G401 (cell line): ENCODE data around the gene MYO1D. TPM values are rescaled to one million over a fixed set of nuclear protein-coding genes. Genes with fewer than 3 reads are reported as not detected.

Experiments
- DNase-seq: peaks from one replicate; pipeline ENCODE4 v3.0.0-alpha.2; 2015; ENCODE audit warnings: low spot score
- in situ Hi-C: cut with HindIII; loops from 2 replicates; pipeline ENCODE4 v1.10.0; 2016; ENCODE audit warnings: low sequenced_read_pairs, mixed read lengths
- total RNA-seq: library from RNA; depleted of rRNA; stranded (reverse); fragments of >200 nt; shearing (Covaris generic); gene quantifications from 2 replicates; pipeline ENCODE4 v1.2.3, GENCODE V29; 2014

The MYO1D gene
- total RNA-seq, 1 experiment from 2014 or later: 3.7 TPM

DNA sequence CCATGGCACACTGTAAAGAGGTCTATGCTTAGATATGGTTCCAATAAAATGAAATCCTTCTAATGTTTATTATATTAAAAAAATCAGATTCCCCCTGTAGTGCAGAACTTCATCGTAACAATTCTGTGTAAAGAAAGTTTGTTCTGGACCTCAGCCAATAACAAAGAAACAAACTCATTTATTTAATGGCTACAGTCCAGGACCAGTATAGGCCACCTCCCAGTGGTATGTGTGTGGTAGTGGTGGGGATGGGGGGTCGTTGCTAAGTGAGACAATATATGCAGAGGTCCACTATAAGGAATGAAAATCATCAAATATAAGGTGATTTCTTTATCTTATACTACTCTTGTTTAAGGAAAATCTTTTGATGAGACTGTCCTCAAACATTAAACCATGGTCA lies 253.7 kb downstream of the MYO1D start:
- in situ Hi-C loops: no loop called here

GRCh38 chr17:32622540-32622939 lies 254.4 kb downstream of the MYO1D start:
- DNase-seq: no peak
- in situ Hi-C loops: no loop called here

More for the DNA sequence above, 253.7 kb downstream of the MYO1D start:
- no peak for DNase-seq

DNA sequence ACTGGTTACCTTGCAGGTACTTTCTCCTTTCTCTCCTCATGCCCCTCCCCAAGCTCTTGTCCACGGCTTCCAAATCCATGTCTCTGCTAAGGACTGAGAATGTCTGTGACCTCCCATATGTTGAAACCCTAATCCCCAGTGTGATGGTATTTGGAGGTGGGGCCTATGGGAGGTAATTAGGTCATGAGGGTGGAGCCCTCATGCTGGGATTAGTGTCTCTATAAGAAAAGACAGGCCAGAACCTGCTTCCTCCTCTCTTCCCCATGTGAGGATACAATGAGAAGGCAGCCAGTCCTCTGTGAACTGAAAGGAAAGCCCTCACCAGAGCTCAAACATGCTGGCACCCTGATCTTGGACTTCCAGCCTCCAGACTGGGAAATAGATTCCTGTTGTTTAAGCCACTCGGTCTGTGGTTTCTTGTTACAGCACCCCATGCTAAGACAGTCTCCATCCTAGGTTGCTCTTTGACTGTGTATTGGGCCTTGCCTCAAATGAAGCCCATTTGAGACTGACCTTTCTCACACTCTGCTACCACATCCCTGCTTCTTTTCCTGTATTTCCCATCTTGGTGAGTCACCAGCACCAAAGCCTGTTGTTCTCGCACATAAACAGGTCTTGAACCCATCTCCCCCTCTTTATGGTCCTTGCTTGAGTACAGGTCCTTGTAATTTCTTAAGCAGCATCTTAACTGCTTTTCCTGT lies 255.2 kb downstream of the MYO1D start:
- in situ Hi-C loops: no loop called here
- DNase-seq: no peak

DNA sequence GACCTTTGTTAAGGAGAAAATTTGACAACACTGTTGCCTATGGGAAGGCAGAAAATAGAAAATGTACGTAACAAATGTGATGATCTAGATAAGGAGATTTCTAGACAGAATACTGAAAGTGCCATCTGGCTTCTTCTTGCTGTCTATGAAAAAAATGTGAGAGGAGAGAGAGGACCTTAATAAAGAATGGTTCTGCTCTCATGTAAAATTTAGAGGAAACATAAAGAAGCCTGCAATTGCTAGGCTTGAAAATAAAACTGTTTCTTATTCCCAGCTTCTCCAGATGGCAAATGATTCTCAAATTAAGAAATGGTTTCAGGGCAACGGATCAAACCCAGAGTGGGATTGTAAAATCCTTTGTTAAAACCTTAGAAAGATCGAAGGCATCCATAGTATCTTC lies 261.6 kb downstream of the MYO1D start:
- no peak for DNase-seq

GRCh38 chr17:32610943-32611342 lies 266.0 kb downstream of the MYO1D start:
- peak; percentile 64 for DNase-seq
- in situ Hi-C loops: no loop called here

More for the DNA sequence above, 261.6 kb downstream of the MYO1D start:
- in situ Hi-C loops: no loop called here

DNA sequence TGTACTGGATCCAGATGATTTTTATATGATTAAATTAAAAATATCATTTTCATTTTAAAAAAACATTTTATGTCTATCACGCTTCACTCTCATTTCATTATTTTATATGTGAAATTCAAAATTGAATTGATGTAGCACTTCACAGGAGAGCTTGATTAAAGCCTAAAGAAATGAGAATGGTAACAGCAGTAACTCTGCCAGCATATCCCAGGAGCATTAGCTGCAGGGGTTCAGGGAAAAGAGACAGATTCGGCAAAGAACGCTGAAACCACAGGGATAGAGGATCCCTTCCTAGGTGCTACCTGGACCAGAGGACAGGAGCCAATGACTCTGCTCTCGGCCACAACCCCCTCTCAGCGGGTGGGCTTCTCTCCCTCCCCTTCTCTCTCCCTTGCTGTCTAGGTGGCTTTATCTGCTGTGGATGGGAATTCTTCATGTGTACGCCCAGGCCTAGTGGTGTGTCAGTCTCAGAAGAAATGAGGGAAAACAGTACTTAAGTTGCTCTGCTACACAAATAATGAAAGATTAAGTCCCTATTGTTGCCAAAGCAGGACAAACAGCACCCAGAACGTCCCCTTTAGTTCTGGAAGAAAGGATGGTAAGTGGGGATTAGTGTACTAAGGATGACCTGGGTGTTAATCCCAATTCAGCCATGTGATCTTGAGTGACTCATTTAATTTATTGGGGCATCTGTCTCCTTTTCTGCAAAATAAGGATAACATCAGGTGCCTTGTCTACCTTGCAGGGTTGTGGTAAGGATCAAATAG lies 266.9 kb downstream of the MYO1D start:
- DNase-seq: peak; percentile 38
- in situ Hi-C loops: no loop called here

GRCh38 chr17:32609085-32609484 lies 267.8 kb downstream of the MYO1D start:
- peak; percentile 93 for DNase-seq
- in situ Hi-C loops: no loop called here

DNA sequence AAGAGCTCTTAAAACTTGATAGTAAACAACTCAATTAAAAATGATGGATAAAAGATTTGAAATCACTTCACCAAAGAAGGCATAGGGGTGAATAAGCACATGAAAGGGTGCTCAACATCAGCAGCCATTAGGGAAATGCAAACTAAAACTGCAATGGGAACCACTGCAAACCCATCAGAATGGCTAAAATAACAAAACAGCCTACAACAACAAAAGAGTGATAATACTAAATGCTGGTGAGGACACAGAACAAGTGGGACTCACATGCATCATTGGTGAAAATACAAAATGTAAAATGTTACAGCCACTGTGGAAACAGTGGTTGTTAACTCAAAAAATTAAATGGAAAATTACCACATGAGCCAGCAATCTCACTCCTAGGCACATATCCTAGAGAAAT lies 268.7 kb downstream of the MYO1D start:
- DNase-seq: no peak
- in situ Hi-C loops: no loop called here

DNA sequence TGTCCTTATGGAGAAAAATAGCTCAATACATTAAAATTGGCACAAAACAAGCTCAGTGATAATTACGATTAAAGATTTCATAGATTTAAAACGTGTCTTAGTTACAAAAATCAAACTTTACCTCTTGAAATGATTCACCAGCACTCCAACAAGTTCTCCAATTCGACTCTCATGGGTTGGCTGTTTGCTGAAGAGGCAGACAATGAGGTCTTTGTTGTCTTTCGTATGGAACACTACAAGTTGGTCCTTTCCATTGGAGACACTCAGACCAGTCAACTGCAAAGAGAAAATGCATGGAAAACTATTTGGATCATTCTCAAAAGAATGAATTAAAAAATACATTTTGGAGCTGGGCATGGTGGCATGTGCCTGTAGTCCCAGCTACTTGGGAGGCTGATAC lies 272.0 kb downstream of the MYO1D start:
- in situ Hi-C loops: no loop called here
- DNase-seq: no peak

- in situ Hi-C loops: no loop called here
- DNase-seq: no peak
Measured at GRCh38 chr17:32602396-32602795, 274.5 kb downstream of the MYO1D start.

GRCh38 chr17:32601866-32602265 lies 275.1 kb downstream of the MYO1D start:
- in situ Hi-C loops: no loop called here
- no peak for DNase-seq

GRCh38 chr17:32596628-32597027 lies 280.3 kb downstream of the MYO1D start:
- peak; percentile 94 for DNase-seq
- in situ Hi-C loops: no loop called here

GRCh38 chr17:32596206-32596605 lies 280.7 kb downstream of the MYO1D start:
- in situ Hi-C loops: no loop called here
- DNase-seq: no peak

DNA sequence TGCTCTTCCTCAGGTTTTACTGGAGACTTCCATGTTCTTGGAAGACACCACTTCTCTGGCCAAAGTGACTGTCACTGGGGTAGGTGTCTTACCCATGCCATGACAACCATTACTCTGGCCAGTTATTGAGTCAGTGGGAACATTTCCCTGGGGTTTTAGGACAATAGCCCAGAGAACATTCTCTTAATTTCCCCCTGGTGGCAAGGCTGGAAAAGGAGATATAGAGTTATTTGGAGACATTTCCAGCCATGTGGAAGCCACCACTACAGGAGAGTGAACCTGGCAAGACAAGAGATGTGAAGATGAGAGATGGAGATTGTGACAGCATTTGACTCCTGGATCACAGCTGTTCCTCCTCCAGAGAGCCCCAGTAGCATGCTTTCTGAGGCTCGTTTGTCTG lies 283.9 kb downstream of the MYO1D start:
- no peak for DNase-seq

DNA sequence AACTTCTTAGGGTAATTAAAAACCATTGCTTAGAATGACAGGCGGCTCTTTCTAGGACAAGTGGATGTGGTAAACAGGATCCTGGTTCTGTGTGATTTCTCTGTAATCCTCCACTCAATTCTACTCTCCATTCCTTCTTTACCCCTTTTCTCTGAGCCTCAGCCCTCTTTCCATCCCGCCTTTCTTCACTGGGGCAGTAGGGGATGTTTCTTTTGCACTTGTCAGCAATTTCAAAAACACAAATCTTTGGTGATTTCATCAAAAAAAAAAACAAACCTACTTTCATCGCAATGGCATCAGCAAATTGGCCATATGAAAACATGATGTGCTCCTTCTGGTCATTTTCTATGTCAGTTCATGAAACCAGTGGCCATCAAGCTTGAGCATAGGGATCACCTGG lies 285.5 kb downstream of the MYO1D start:
- in situ Hi-C loops: loop anchor here (5.0 kb wide), 1 partner anchor 39 kb away; no protein-coding TSS in a partner anchor

More for the DNA sequence above, 283.9 kb downstream of the MYO1D start:
- in situ Hi-C loops: loop anchor here (5.0 kb wide), 1 partner anchor 41 kb away; no protein-coding TSS in a partner anchor

DNA sequence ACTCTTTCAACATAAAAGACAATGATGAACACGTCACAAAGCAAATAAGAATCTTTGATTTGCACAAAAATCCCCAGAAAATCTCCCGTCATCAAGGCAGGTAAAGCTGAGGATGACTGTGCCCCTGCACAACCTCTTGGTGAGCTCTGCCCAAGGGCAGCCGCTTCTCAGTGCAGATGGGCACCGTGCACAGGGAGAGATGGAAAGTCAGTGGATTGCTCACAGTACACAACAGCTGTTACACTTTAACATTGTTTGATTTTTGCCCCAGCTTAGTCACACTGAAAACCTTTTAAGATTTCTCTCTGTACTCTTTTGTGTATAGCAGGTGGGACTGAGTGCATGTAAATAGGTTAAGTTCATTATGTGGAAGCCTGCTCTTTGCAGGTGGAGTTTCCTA lies 285.9 kb downstream of the MYO1D start:
- in situ Hi-C loops: loop anchor here (5.0 kb wide), 1 partner anchor 39 kb away; no protein-coding TSS in a partner anchor
- DNase-seq: no peak

More for the DNA sequence above, 285.5 kb downstream of the MYO1D start:
- DNase-seq: no peak

DNA sequence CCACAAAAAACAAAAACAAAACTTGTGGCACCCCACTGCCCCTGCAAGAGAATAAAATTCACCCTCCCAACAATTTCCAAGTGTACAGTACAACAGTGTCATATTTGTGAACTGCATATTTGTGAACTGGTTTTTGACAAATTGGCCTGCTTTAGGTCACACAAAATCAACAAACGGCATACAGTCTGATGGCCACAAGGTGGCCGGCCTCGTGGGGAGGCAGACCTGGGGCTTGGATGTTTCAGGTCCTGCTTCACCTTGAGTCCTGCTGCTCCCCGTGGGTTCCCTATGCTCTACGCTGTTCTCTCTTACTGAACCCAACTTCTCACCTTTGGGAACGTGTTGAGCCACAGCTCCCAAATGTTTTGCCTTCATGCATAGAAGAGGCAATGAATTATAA lies 287.9 kb downstream of the MYO1D start:
- in situ Hi-C loops: no loop called here
- no peak for DNase-seq

GRCh38 chr17:32588135-32588534 lies 288.8 kb downstream of the MYO1D start:
- in situ Hi-C loops: no loop called here
- DNase-seq: peak; percentile 58

- DNase-seq: no peak
- in situ Hi-C loops: no loop called here
Measured at GRCh38 chr17:32586666-32587065, 290.3 kb downstream of the MYO1D start.

- in situ Hi-C loops: no loop called here
- DNase-seq: no peak
Measured at GRCh38 chr17:32584792-32585191, 292.1 kb downstream of the MYO1D start.
